Body of pancreas (tissue), 4 donors: ENCODE measurements around the gene GRAMD1C.
A peak's percentile ranks its signal among the peaks of the same experiment; 100 is the strongest.

Experiments
- CTCF ChIP-seq, 7 experiments: fragments of 450-650 bp in 4 of 7; fragments of 200-600 bp in 3 of 7; sonication (generic) in 3 of 7; IDR thresholded peaks; one replicate each; pipeline ENCODE4 v1.5.1; 2016 to 2019; ENCODE audit warnings: antibody characterized with exemption in 7 of 7
- POLR2A ChIP-seq, 3 donors: fragments of 450-650 bp; IDR thresholded peaks; one replicate each; pipeline ENCODE4 v1.6.1; 2016; ENCODE audit warnings: antibody characterized with exemption in 3 of 3, mild to moderate bottlenecking in 2 of 3

DNA sequence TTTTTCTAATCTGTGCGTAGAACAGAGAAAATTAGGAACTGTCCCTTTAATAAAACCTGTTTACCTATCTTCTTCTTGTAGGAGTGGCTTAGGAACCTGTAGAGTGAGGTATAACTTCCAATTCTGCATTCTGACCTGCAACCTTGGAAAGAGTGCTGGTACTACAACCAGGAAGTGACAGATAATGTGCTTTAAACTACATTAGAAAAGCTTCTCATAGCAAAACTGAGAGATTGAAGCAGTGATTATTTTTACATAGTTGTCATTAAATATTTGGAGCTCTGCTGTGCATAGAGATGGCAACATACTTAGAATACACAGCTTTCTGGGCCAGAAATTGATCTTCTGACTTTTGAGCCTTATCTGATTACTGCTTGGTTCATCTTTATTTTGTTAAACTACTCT, 58.8 kb downstream of the GRAMD1C start:
- TF ChIP-seq CTCF (IDR thresholded peaks at IDR 0.05) = peak in 2 of 7 experiments; percentile 13 to 15
- peak; percentile 28 to 88 (median 85) for TF ChIP-seq POLR2A (IDR thresholded peaks at IDR 0.05)
